Vagina (tissue), 2 donors: ENCODE data around the gene TBC1D22A. TPM values are rescaled to one million over a fixed set of nuclear protein-coding genes. Genes with fewer than 3 reads are reported as not detected.
"Not testable (repeated sequence)": the region's sequence is repeated elsewhere in the genome, so short reads cannot be mapped to it uniquely, and the experiment has no call there.

ENCODE experiments used
- DNase-seq, 2 donors: peaks; one replicate each; pipeline ENCODE4 v3.0.0-alpha.2; 2017; ENCODE audit errors: extremely low spot score in 2 of 2
- H3K27ac ChIP-seq: fragments of 200-600 bp; sonication (generic); one replicate; pipeline ENCODE4 v1.5.1; 2019
- H3K27me3 ChIP-seq: fragments of 200-600 bp; sonication (generic); one replicate; pipeline ENCODE4 v1.5.1; 2019
- H3K36me3 ChIP-seq, 2 donors: fragments of 200-600 bp; sonication (generic); one replicate each; pipeline ENCODE4 v1.5.1; 2017 to 2019
- H3K4me1 ChIP-seq: fragments of 200-600 bp; sonication (generic); one replicate; pipeline ENCODE4 v1.5.1; 2019
- H3K4me3 ChIP-seq, 2 donors: fragments of 200-600 bp; sonication (generic); 1 replicate in 1 of 2; 2 replicates in 1 of 2; pipeline ENCODE4 v1.5.1; 2016 to 2019
- H3K9me3 ChIP-seq: fragments of 200-600 bp; sonication (generic); one replicate; pipeline ENCODE4 v1.5.1; 2019
- CTCF ChIP-seq, 3 experiments: fragments of 450-650 bp in 2 of 3; fragments of 200-600 bp in 1 of 3; sonication (generic) in 1 of 3; IDR thresholded peaks; one replicate each; pipeline ENCODE4 v1.5.1; 2017 to 2019; ENCODE audit warnings: antibody characterized with exemption in 3 of 3, mild to moderate bottlenecking in 2 of 3, moderate library complexity in 2 of 3
- POLR2A ChIP-seq, 2 donors: fragments of 450-650 bp; IDR thresholded peaks; one replicate each; pipeline ENCODE4 v1.6.1; 2017; ENCODE audit warnings: antibody characterized with exemption in 2 of 2, mild to moderate bottlenecking in 2 of 2, moderate library complexity in 2 of 2
- POLR2AphosphoS5 ChIP-seq, 2 donors: sonication (generic); formaldehyde crosslinking; IDR thresholded peaks; one replicate each; pipeline ENCODE4 v1.9.0; 2017; ENCODE audit warnings: antibody characterized with exemption in 2 of 2, mild to moderate bottlenecking in 2 of 2, low read depth in 1 of 2; ENCODE audit not compliant: insufficient read depth in 1 of 2
- intact Hi-C: fragments of 100-400 bp; cut with DNase I; formaldehyde crosslinking; loops from one replicate; pipeline ENCODE4 v1.15.1; 2023
- total RNA-seq: library from RNA; depleted of rRNA; stranded (reverse); fragments of >200 nt; gene quantifications from one replicate; pipeline ENCODE4 v1.2.3, GENCODE V29; 2016

The TBC1D22A gene
- total RNA-seq, 1 donor from 2014 or later = 38.3 TPM

- peaks cover 38% of the 10 kb centered on the region for H3K4me1 ChIP-seq
- no peak overlapping the region for H3K27ac ChIP-seq
- no peaks in the 10 kb centered on the region for H3K36me3 ChIP-seq
- intact Hi-C loops = no loop called here
- no peak for DNase-seq
- no peak for TF ChIP-seq POLR2A (IDR thresholded peaks at IDR 0.05)
- TF ChIP-seq CTCF (IDR thresholded peaks at IDR 0.05) = no peak
- no peak for TF ChIP-seq POLR2AphosphoS5 (IDR thresholded peaks at IDR 0.05; ENCODE audit: insufficient read depth in 1 of 2, low read depth in 1 of 2)
- no peaks in the 10 kb centered on the region for H3K9me3 ChIP-seq
- H3K4me3 ChIP-seq = no peak overlapping the region
- H3K27me3 ChIP-seq = no peaks in the 10 kb centered on the region
These were observed 285.1 kb downstream of the TBC1D22A start for GRCh38 chr22:47047321-47048122.

GRCh38 chr22:47048123-47049077 lies 285.9 kb downstream of the TBC1D22A start:
- H3K27me3 ChIP-seq = no peaks in the 10 kb centered on the region
- no peaks in the 10 kb centered on the region for H3K9me3 ChIP-seq
- no peak overlapping the region for H3K27ac ChIP-seq
- intact Hi-C loops = no loop called here
- TF ChIP-seq POLR2A (IDR thresholded peaks at IDR 0.05) (no peak), POLR2AphosphoS5 (IDR thresholded peaks at IDR 0.05; ENCODE audit: insufficient read depth in 1 of 2, low read depth in 1 of 2) (no peak), CTCF (IDR thresholded peaks at IDR 0.05) (no peak)
- H3K4me3 ChIP-seq = no peak overlapping the region
- H3K36me3 ChIP-seq = no peaks in the 10 kb centered on the region
- peaks cover 30% of the 10 kb centered on the region for H3K4me1 ChIP-seq
- no peak for DNase-seq

- no peak overlapping the region for H3K27ac ChIP-seq
- TF ChIP-seq POLR2A (IDR thresholded peaks at IDR 0.05) = no peak
- no peak for TF ChIP-seq CTCF (IDR thresholded peaks at IDR 0.05)
- no peak for TF ChIP-seq POLR2AphosphoS5 (IDR thresholded peaks at IDR 0.05; ENCODE audit: insufficient read depth in 1 of 2, low read depth in 1 of 2)
- DNase-seq = no peak
These were observed 286.7 kb downstream of the TBC1D22A start for GRCh38 chr22:47049078-47049624.

GRCh38 chr22:47049736-47050400 lies 287.4 kb downstream of the TBC1D22A start:
- H3K27ac ChIP-seq, H3K4me3 ChIP-seq, H3K27me3 ChIP-seq, intact Hi-C loops, H3K9me3 ChIP-seq, DNase-seq, H3K36me3 ChIP-seq: not testable (repeated sequence)
- H3K4me1 ChIP-seq = peaks cover 16% of the 10 kb centered on the region

More at GRCh38 chr22:47049078-47049624, 286.7 kb downstream of the TBC1D22A start:
- Histone ChIP-seq H3K27me3 (no peaks in the 10 kb centered on the region), H3K4me3 (no peak overlapping the region), H3K36me3 (no peaks in the 10 kb centered on the region), H3K9me3 (no peaks in the 10 kb centered on the region), H3K4me1 (peaks cover 23% of the 10 kb centered on the region)
- intact Hi-C loops = no loop called here
